ENCODE measurements around the gene C1orf159.
A peak's percentile ranks its signal among the peaks of the same experiment; 100 is the strongest.

C1orf159 gene

GRCh38 chr1:1033009-1033587, 82.8 kb downstream of the C1orf159 start:
- DNase-seq = peak; percentile 94

DNA sequence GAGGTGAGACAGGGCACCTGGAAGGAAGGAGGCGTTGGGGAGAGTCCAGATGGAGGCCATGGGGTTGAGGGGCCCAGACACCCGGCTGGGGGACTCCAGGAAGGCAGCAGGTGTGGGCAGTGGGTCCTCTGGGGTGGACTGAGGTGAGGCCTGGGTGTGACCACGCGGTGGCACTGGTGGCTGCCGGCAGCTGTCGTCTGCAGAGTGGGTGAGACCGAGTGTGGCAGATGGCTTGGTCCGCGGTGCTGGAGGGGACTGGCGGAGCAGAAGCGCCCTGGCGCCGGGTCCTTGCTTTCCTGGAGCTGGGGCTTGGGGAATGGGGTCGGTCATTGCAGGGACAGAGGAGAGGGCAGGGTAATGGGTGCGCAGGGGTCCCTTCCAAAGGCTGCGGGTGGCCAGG, 83.5 kb downstream of the C1orf159 start:
- peak; percentile 25 for DNase-seq

Data from NCI-H345 (cell line).